Activated CD4-positive, alpha-beta T cell treated with anti-CD3 and anti-CD28 coated beads for 48 hours (primary cell): Measurements from ENCODE around the gene DHCR7.

Source experiments
- DNase-seq: peaks from one replicate; pipeline ENCODE4 v3.0.0-alpha.2; 2020

Gene DHCR7, protein sequence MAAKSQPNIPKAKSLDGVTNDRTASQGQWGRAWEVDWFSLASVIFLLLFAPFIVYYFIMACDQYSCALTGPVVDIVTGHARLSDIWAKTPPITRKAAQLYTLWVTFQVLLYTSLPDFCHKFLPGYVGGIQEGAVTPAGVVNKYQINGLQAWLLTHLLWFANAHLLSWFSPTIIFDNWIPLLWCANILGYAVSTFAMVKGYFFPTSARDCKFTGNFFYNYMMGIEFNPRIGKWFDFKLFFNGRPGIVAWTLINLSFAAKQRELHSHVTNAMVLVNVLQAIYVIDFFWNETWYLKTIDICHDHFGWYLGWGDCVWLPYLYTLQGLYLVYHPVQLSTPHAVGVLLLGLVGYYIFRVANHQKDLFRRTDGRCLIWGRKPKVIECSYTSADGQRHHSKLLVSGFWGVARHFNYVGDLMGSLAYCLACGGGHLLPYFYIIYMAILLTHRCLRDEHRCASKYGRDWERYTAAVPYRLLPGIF

GRCh38 chr11:71448257-71449171, at the start of gene DHCR7:
DHCR7 (minus strand) TSS chr11:71448393; CDS start chr11:71444952, 3,441 bp downstream.
- DNase-seq: peak; percentile 96

DNA sequence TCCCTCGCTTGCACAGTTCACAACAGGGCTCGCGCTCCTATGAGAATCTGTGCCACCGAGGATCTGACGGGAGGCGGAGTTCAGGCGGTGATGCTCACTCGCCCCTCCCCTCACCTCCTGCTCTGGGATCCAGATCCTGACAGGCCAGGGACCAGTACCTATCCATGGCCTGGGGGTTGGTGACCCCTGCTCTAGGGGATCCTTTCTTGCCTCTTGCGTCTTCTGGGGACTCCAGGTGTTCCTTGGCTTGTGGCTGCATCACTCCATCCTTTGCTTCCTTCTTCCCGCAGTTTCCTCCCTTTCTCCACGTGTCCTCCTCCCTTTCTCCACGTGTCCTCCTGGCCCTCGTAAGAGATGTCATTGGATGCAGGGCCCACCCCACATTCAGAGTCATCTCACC, 48.2 kb upstream of the DHCR7 start:
- no peak for DNase-seq

- no peak for DNase-seq
These were observed 47.4 kb upstream of the DHCR7 start for GRCh38 chr11:71495286-71496230.

GRCh38 chr11:71491940-71492339, 43.7 kb upstream of the DHCR7 start:
- no peak for DNase-seq

DNA sequence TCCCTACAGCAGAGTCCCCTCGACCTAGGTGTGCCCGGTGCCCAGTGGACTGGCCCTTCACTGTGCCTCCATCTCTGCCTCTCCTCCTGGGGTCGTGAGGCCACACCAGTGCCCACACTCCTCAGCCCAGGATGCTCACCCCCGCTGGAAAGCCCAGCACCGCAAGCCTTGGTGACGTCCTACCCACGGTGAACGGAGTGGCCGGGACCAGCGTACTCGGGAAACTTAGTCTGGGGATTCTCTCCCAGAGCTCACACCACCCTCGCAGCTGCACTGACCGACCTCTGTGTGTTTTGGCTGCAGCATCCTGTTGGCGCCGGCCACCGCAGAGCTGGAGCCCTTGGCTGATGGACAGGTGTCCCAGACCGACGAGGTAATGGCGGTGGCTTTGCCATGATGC, 43.3 kb upstream of the DHCR7 start:
- DNase-seq: no peak

DNA sequence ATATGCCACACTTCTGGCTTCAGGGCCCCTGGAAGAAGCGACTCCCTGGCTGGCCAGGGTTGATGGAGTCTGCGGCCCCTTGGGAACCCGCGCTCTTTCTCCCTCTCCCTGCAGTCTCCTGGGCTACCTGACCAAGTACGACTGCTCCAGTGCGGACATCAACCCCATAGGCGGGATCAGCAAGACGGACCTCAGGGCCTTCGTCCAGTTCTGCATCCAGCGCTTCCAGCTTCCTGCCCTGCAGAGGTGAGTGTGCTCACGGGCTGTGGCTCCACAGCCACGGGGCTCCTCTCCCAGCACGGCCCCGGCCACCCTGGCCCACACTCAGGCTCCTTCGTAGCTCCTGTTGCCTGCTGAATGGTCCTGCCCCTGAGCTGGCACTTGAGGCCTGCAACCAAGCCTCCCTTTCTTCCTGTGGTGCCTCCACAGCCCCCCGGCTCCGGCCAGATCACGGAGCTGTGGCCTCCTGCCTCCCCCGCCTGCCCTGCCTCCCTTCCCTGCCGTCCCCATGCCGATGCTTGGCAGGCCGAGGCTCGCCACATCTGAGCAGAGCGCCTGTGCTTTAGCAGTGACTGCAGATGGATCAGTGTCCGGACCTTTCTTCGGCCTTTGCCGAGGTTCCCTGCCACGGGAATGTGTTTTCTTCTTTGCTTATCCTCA, 42.7 kb upstream of the DHCR7 start:
- no peak for DNase-seq

DNA sequence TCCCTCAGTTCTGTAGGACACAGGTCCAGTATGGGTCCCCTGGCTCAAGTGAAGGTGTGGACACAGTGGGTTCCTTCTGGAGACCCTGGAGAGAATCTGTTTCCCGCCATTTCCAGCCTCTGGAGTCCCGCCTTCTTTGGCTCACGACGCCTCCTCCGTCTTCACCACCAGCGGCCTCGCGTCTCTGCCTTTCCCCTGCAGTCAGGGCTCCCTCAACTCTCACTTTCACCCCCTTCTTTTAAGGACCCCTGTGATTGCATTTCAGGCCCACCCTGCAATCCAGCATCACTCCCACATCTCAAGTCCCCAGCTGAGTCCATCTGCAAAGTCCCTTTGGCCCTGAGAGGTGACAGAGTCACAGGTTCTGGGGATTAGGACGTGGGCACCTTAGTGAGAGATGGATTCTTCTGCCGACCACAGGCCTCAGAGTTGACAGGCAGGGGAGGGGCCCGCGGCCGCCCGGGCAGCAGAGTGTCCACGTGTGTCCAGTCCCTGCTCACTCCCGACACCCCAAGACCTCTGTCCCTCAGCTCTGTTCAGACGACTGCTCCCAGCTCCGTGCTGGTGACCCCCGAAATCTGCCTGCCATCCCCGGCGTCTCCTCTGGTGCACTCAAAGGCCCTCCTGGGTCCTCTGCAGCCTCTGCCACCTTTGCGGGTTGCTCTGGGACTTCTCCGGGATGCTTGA, 42.0 kb upstream of the DHCR7 start:
- no peak for DNase-seq

DNA sequence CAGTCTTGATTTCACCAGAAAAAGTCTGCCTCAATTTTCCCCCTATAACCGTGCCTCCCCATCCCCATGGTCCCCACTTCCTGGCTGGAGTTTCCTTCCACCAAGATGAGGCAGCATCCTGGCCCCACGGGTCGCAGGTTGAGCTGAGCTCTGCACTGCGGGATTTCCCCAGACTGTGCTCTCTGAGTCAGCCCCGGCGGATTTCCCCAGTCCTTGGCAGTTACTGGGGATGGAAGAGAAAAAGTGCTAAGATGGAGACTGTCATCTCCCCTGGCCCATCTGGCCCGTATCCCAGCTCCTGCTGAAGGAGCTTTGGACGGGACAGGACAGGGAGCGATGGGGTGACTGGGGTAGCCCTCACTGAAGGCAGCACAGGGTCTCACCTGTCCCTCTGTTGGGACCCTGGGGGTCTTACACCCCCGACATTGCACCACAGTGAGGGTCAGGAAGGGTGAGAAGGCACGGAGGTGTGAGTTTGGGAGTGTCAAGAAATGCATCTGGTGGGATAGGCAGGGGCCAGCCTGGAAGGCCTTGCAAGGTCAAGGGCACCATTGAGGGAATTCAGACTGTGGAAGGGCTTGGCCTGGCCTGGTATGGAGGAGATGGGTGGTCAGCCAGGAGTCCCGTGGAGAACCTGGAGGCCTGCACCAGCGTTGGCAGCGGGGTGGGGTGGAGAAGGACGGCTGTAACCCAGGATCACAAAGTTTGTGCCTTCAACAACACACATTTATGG, 41.3 kb upstream of the DHCR7 start:
- DNase-seq: peak; percentile 81

GRCh38 chr11:71488681-71489270, 40.6 kb upstream of the DHCR7 start:
- no peak for DNase-seq

DNA sequence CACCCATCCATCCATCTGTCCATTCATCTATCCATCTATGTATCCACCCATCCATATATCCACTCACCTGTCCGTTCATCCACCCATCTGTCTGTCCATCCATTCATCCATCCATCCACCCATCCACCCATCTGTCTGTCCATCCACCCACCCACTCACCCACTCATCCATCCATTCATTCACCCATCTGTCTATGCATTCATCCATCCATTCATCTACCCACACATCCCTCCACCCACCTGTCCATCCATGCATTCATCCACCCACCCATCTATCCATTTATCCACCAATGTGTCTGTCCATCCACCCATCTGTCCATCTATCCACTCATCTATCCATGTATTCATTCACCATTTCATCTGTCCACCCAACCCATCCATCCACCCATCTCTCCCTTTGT, 38.1 kb upstream of the DHCR7 start:
- DNase-seq: no peak

- DNase-seq: no peak
These were observed 37.3 kb upstream of the DHCR7 start for GRCh38 chr11:71485466-71485865.

GRCh38 chr11:71485063-71485399, 36.8 kb upstream of the DHCR7 start:
- no peak for DNase-seq

DNA sequence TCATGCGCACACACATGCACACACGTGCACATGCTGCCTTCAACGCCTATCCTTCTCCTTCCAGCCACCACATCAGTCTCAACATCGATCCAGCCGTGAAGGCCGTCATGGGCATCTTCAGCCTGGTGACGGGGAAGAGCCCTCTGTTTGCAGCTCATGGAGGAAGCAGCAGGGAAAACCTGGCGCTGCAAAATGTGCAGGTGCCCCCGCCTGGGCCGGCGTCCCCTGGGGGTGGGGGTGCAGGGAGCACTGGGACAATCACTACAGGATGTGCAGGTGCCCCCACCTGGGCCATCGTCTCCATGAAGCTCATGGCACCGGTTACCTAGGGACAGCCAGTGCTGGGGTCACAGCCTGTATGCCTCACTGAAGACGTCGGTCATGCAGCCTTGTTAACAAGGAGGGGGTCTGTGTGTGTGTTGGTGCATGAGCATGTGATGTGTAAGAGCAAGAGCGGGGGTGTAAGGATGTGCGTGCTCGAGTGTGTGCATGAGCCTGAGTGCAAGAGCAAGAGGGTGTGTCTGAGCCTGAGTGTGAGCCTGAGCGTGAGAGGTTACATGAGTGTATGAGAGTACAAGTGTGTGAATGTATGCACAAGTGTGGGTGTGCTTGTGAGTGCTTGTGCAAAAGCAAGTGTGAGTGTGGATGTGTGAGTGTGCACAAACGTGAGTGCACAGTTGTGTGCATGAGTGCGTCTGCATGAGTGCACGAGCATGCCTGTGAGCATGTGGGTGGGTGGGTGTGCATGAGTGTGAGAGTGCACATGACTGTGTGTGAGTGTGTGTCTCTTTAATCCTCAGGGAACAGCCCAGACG, 36.3 kb upstream of the DHCR7 start:
- DNase-seq: no peak

GRCh38 chr11:71483692-71484091, 35.5 kb upstream of the DHCR7 start:
- DNase-seq: no peak

DNA sequence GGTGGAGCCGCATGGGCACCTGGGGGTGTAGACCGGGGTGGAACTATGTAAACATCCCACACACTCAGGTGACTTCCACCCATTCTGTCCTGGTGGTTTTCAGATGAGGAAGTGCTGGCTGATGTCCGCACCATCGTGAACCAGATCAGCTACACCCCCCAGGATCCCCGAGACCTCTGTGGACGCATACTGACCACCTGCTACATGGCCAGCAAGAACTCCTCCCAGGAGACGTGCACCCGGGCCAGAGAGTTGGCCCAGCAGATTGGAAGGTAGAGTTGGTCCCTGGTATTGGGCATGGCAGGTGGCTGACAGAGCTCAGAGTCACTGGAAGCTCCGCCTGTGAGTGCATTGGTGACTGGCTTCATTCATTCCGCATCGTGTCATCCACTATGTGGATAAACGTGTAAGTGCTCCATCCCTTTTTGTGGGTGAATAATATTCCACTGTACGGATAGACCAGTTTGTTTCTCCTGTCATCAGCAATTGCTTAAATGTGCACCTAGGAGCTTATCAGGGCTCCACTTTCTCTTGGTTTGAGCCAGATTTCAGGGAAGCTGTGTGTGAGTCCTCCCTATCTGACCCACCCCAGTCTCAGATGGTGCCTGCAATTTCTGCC, 34.7 kb upstream of the DHCR7 start:
- no peak for DNase-seq

GRCh38 chr11:71482216-71482615, 34.0 kb upstream of the DHCR7 start:
- no peak for DNase-seq

- no peak for DNase-seq
These were observed 33.1 kb upstream of the DHCR7 start for GRCh38 chr11:71481101-71481960.

- DNase-seq: no peak
These were observed 30.3 kb upstream of the DHCR7 start for GRCh38 chr11:71478528-71478840.
